HUES64 (cell line): ENCODE measurements around the gene KRTAP4-2. TPM values are rescaled to one million over a fixed set of nuclear protein-coding genes. Genes with fewer than 3 reads are reported as not detected.
"Not testable (repeated sequence)": the region's sequence is repeated elsewhere in the genome, so short reads cannot be mapped to it uniquely, and the experiment has no call there.

ENCODE experiments used
- H3K27ac ChIP-seq: 2 replicates; pipeline ENCODE4 v1.7.0; 2013; ENCODE audit warnings: low read depth, low read length, inconsistent platforms
- H3K27me3 ChIP-seq: 2 replicates; pipeline ENCODE4 v1.6.1; 2013; ENCODE audit warnings: mild to moderate bottlenecking, low read length; ENCODE audit not compliant: insufficient read depth
- H3K36me3 ChIP-seq: 2 replicates; pipeline ENCODE4 v1.6.1; 2013; ENCODE audit warnings: mild to moderate bottlenecking, low read length; ENCODE audit not compliant: insufficient read depth
- H3K4me1 ChIP-seq: 2 replicates; pipeline ENCODE4 v1.6.1; 2013; ENCODE audit warnings: mild to moderate bottlenecking, low read length, moderate library complexity; ENCODE audit not compliant: insufficient read depth
- H3K4me3 ChIP-seq: 2 replicates; pipeline ENCODE4 v1.5.1; 2013; ENCODE audit warnings: mild to moderate bottlenecking, low read length, moderate library complexity
- H3K9ac ChIP-seq: 2 replicates; pipeline ENCODE4 v1.6.1; 2013; ENCODE audit warnings: mild to moderate bottlenecking, low read depth, low read length
- H3K9me3 ChIP-seq: 2 replicates; pipeline ENCODE4 v1.6.1; 2013; ENCODE audit warnings: low read depth, low read length; ENCODE audit not compliant: insufficient read depth
- WGBS: fragments of 150-250, 120-280 bp; methylation state at CpG from one replicate; pipeline ENCODE4 v1.1.7; 2013; ENCODE audit warnings: missing lambda C conversion rate; 5-methylcytosine and 5-hydroxymethylcytosine counted together
- polyA plus RNA-seq, 2 experiments: library from polyadenylated mRNA; stranded (reverse); fragments of 50-300 nt; gene quantifications; one replicate each; pipeline ENCODE4 v1.2.3, GENCODE V29; 2013

KRTAP4-2 gene
- polyA plus RNA-seq (2013, experiment 1 of 2) = not detected
- not detected for polyA plus RNA-seq (2013, experiment 2 of 2)

DNA sequence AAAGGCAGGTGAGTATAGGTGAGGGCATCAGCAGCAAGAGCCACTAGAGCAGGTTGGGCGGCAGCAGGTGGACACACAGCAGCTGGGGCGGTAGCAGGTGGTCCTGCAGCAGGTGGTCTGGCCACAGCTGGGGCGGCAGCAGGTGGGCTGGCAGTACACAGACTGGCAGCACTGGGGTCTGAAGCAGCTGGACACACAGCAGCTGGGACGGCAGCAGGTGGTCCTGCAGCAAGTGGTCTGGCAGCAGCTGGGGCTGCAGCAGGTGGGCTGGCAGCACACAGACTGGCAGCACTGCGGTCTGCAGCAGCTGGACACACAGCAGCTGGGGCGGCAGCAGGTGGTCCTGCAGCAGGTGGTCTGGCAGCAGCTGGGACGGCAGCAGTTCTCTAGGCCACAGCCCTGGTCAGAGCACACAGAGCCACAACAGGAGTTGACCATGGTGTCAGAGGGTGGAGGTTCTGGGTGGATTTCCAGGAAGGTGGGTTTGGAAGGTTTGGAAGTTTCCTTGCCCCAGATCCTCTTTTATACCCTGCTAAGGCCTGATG is at the start of gene KRTAP4-2:
TSS of gene KRTAP4-2 (minus strand) at position 495 of the 545 bp plus-strand sequence. CDS start at position 438, 57 bp downstream.
- H3K27ac ChIP-seq = no peak within 1 kb of the TSS
- H3K4me3 ChIP-seq = no peak within 1 kb of the TSS
- 93% methylated on average over 7 of the region's 7 CpGs for WGBS

DNA sequence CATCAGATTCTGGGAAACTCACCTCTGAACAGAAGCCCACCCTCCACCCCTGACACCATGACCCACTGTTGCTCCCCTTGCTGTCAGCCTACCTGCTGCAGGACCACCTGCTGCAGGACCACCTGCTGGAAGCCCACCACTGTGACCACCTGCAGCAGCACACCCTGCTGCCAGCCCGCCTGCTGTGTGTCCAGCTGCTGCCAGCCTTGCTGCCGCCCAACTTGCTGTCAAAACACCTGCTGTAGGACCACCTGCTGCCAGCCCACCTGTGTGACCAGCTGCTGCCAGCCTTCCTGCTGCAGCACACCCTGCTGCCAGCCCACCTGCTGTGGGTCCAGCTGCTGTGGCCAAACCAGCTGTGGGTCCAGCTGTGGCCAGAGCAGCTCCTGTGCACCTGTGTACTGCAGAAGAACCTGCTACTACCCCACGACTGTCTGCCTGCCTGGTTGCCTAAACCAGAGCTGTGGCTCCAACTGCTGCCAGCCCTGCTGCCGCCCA is 48.6 kb upstream of the KRTAP4-2 start, which contains the start of gene KRTAP9-2:
TSS of gene KRTAP9-2 (plus strand) at position 51 of the 498 bp plus-strand sequence. CDS start at position 58, 7 bp downstream.
- H3K9me3 ChIP-seq, H3K27me3 ChIP-seq, H3K4me1 ChIP-seq, H3K9ac ChIP-seq, H3K27ac ChIP-seq, H3K4me3 ChIP-seq, H3K36me3 ChIP-seq: not testable (repeated sequence)
- 86% methylated on average over 2 of the region's 4 CpGs for WGBS

More for the DNA sequence above, at the start of gene KRTAP4-2:
- Histone ChIP-seq H3K9ac (no peak within 1 kb of the TSS), H3K9me3 (no peaks in the 10 kb centered on the region), H3K27me3 (no peaks in the 10 kb centered on the region), H3K4me1 (no peaks in the 10 kb centered on the region), H3K36me3 (no peaks in the 10 kb centered on the region)

DNA sequence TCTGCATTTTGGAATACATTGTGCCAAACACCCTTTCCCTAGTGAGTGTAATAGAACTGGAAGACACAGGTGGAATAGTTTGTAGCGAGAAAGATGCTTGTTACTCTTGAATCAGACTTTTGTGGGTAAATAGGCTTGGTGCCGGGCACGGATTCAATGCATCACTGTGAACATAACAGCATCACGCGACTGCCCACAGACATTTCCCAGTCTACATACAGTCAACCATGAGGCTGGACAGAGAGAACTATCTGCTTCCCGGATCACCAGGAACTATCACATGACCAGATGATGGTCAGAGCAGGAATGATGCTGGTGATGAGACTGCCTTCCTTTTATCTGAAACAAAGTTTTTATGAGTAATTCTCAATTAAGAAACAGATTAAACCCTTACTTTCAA is 48.0 kb upstream of the KRTAP4-2 start:
- WGBS = 92% methylated on average over 6 of the region's 6 CpGs
- Histone ChIP-seq H3K4me3 (no peak overlapping the region), H3K9ac (no peak overlapping the region), H3K27me3 (no peaks in the 10 kb centered on the region), H3K27ac (no peak overlapping the region), H3K9me3 (no peaks in the 10 kb centered on the region), H3K4me1 (no peaks in the 10 kb centered on the region), H3K36me3 (no peaks in the 10 kb centered on the region)

DNA sequence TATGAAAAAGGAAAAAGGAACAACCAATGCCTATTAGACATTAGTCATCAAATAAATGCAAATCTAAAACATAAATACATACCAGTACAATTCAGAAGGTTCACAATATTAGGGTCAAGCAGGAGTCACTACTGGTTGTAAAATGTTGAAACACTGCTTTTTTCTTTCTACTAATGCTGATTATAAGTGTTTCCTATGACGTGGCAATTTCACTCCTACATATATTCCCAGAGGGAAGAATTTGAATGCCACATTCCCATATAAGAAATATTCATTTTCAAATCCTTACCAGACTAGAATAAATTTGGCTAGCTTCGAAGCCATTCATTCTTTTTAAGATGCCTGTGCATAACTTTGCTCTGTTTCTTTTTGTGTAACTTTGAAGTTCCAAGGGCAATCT is 45.8 kb upstream of the KRTAP4-2 start:
- no peaks in the 10 kb centered on the region for H3K9me3 ChIP-seq
- H3K9ac ChIP-seq = no peak overlapping the region
- H3K4me3 ChIP-seq = no peak overlapping the region
- no peaks in the 10 kb centered on the region for H3K36me3 ChIP-seq
- H3K4me1 ChIP-seq = no peaks in the 10 kb centered on the region
- no peaks in the 10 kb centered on the region for H3K27me3 ChIP-seq
- H3K27ac ChIP-seq = no peak overlapping the region
- WGBS = 93% methylated on average over 2 of the region's 2 CpGs

DNA sequence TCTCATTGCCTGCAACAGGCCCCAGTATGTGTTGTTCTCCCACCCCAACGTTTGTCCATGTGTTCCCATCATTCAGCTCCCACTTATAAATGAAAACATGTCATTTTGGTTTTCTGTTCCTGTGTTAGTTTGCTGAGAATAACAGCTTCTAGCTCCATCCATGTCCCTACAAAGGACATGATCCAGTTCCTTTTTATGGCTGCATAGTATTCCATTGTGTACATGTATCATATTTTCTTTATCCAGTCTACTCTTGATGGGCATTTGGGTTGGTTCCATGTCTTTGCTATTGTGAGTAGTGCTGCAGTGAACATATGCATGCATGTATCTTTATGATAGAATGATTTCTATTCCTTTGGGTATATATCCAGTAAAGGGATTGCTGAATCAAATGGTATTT is 37.7 kb upstream of the KRTAP4-2 start:
- H3K4me3 ChIP-seq = no peak overlapping the region
- no peak overlapping the region for H3K9ac ChIP-seq
- H3K27me3 ChIP-seq = no peaks in the 10 kb centered on the region
- 86% methylated on average over 1 of the region's 1 CpG for WGBS
- H3K27ac ChIP-seq = no peak overlapping the region
- H3K36me3 ChIP-seq = no peaks in the 10 kb centered on the region
- H3K4me1 ChIP-seq = no peaks in the 10 kb centered on the region
- H3K9me3 ChIP-seq = no peaks in the 10 kb centered on the region

DNA sequence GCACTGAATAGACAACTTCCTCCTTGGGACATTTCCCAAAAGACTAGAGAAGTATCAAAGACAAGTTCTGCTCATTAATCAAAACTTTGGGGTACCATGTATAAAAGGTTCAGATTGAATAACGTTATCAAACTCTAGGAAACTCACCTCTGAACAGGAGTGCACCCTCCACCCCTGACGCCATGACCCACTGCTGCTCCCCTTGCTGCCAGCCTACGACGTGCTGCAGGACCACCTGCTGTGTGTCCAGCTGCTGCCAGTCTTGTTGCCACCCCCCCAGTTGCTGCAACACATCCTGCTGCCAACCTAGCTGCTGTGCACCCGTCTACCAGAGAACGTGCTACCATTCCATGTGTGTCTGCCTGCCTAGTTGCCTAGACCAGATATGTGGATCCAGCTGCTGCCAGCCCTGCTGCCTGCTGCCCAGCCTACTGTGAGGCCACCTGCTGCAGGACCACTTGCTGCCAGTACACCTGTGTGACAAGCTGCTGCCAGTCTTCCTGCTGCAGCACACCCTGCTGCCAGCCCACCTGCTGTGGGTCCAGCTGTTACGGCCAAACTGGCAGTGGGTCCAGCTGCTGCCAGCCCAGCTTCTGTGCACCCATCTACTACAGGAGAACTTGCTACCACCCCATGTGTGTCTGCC is 34.6 kb upstream of the KRTAP4-2 start:
- Histone ChIP-seq H3K9me3 (peaks cover 7% of the 10 kb centered on the region; the same call in 1 of the 2 replicates), H3K27ac (no peak overlapping the region), H3K4me1 (no peaks in the 10 kb centered on the region), H3K4me3 (no peak overlapping the region), H3K36me3 (no peaks in the 10 kb centered on the region), H3K27me3 (no peaks in the 10 kb centered on the region), H3K9ac (no peak overlapping the region)
- WGBS = 88% methylated on average over 7 of the region's 7 CpGs

DNA sequence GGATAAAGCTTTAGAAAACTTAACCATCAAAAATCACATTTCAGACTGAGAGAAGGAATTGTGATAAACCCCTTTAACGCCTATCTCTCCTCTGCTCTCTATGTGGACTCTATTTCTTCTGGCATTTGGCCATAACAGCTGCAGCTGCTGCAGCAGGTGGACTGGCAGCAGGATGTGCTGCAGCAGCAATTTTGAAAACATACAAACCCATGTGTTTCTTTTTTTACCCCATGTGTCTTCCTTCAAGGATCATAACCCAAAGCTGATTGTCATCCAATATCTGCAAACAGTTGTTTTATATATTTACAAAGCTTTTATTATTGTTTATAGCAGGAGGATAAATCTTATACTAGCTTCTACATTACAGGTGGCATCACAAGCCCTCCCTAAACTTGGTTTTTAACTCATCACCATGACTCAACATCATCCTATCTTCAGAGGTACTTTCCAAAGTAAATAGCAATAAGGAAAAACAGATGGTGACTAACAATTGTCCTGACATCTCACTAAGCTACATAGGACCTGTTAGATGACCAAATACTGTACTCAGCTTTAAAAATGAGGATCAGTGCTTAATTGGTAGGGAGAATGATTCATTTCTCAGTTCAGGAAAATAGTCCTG is 33.9 kb upstream of the KRTAP4-2 start:
- Histone ChIP-seq H3K27me3 (no peaks in the 10 kb centered on the region), H3K27ac (no peak overlapping the region), H3K4me1 (no peaks in the 10 kb centered on the region), H3K4me3 (no peak overlapping the region), H3K9me3 (peaks cover 12% of the 10 kb centered on the region; the same call in 1 of the 2 replicates), H3K9ac (no peak overlapping the region), H3K36me3 (no peaks in the 10 kb centered on the region)
- WGBS = 84% methylated on average over 1 of the region's 1 CpG

DNA sequence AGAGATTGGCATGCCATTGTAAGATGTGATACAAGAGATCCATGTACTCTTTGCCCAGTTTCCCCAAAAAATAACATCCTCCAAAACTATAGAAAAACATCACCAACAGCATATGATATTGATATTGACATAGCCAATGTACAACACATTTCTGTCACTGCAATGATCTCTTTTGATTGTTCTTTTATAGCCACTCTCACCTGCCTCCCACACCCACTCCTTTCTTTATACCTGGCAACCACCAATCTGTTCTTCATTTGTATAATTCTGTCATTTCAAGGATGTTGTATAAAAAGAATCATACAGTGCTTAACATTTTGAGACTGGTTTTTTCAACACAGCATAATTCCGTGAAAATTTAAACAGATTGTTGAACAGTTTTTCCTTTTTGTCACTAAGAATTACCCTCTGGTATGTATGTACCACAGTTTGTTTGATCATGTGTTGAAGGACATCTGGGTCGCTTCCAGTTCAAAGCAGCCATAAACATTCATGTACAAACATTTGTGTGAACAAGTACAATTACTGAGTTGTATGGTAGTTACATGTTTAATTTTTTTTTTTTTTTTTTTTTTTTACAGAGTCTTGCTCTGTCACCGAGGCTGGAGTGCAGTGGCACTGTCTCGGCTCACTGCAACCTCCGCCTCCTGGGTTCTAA is 21.5 kb upstream of the KRTAP4-2 start:
- Histone ChIP-seq H3K36me3 (no peaks in the 10 kb centered on the region), H3K9ac (no peak overlapping the region), H3K4me3 (no peak overlapping the region), H3K9me3 (peaks cover 2% of the 10 kb centered on the region; the same call in 1 of the 2 replicates), H3K27me3 (no peaks in the 10 kb centered on the region), H3K27ac (no peak overlapping the region), H3K4me1 (no peaks in the 10 kb centered on the region)
- 75% methylated on average over 4 of the region's 5 CpGs for WGBS

DNA sequence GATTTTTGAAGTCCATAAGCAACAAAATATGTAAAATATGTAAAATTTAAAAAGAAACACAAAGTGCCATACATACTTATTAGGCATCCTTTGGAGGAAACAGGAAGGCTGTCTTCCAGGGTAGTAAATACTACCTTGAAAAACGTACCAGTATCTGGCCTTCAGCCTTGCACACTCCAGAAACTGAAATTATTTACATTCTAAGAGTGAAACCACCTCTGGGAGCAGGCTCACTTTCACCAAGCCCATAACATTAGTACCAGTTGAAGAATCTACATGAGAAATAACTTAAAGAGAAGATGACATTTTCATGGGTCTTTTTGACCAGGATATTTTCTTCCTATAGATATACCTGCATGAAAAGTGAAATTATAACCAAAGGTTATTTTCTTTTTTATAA is 18.0 kb upstream of the KRTAP4-2 start:
- H3K27ac ChIP-seq = no peak overlapping the region
- no peak overlapping the region for H3K4me3 ChIP-seq
- WGBS = 76% methylated on average over 1 of the region's 1 CpG
- H3K9me3 ChIP-seq = peaks cover 2% of the 10 kb centered on the region; the same call in 1 of the 2 replicates
- no peaks in the 10 kb centered on the region for H3K4me1 ChIP-seq
- no peaks in the 10 kb centered on the region for H3K27me3 ChIP-seq
- H3K36me3 ChIP-seq = no peaks in the 10 kb centered on the region
- no peak overlapping the region for H3K9ac ChIP-seq

DNA sequence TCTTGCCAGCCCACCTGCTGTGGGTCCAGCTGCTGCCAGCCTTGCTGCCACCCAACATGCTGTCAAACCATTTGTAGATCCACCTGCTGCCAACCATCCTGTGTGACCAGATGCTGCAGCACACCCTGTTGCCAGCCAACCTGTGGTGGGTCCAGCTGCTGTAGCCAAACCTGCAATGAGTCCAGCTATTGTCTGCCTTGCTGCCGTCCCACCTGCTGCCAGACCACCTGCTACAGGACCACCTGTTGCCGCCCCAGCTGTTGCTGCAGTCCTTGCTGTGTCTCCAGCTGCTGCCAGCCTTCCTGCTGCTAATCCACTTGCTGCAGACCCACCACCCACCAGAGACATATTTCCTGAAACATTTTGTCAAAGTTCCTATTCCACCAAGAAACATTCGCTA is 12.3 kb upstream of the KRTAP4-2 start:
- Histone ChIP-seq H3K4me3 (no peak overlapping the region), H3K36me3 (no peaks in the 10 kb centered on the region), H3K27me3 (no peaks in the 10 kb centered on the region), H3K27ac (no peak overlapping the region), H3K9me3 (peaks cover 2% of the 10 kb centered on the region; the same call in 1 of the 2 replicates), H3K4me1 (no peaks in the 10 kb centered on the region), H3K9ac (no peak overlapping the region)
- 88% methylated on average over 3 of the region's 3 CpGs for WGBS

DNA sequence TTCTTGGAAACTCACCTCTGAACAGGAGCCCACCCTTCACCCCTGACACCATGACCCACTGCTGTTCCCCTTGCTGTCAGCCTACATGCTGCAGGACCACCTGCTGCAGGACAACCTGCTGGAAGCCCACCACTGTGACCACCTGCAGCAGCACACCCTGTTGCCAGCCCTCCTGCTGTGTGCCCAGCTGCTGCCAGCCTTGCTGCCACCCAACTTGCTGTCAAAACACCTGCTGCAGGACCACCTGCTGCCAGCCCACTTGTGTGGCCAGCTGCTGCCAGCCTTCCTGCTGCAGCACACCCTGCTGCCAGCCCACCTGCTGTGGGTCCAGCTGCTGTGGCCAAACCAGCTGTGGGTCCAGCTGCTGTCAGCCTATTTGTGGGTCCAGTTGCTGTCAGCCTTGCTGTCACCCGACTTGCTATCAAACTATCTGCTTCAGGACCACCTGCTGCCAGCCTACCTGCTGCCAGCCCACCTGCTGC is 11.9 kb upstream of the KRTAP4-2 start, which contains the start of gene KRTAP9-1:
TSS of gene KRTAP9-1 (plus strand) at position 51 of the 482 bp plus-strand sequence. CDS start at position 51, 0 bp downstream.
- H3K9ac ChIP-seq, H3K27ac ChIP-seq, H3K27me3 ChIP-seq, H3K9me3 ChIP-seq, H3K4me3 ChIP-seq, H3K4me1 ChIP-seq, H3K36me3 ChIP-seq: not testable (repeated sequence)
- WGBS = 78% methylated on average over 1 of the region's 1 CpG
